Measurements from ENCODE around the gene SRC.

GRCh38 chr20:37372441-37372840, 26.5 kb downstream of the SRC start:
- TF ChIP-seq CTCF (IDR thresholded peaks at IDR 0.05; ENCODE audit: insufficient read depth, low read length) (no peak), REST (IDR thresholded peaks at IDR 0.05; ENCODE audit: insufficient replicate concordance, low read depth) (no peak), POLR2AphosphoS5 (IDR thresholded peaks at IDR 0.05; ENCODE audit: low read depth) (no peak), GABPA (IDR thresholded peaks at IDR 0.05; ENCODE audit: low read depth) (no peak)

Data from HL-60 (cell line).